B cell (primary cell): ENCODE results near the gene KLF11. TPM values are rescaled to one million over a fixed set of nuclear protein-coding genes. Genes with fewer than 3 reads are reported as not detected.
A peak's percentile ranks its signal among the peaks of the same experiment; 100 is the strongest.

Experiments used
- ATAC-seq: fragments of 200-7000 bp; cut with Tn5 transposase; one replicate; pipeline ENCODE4 v1.10.0; 2021; ENCODE audit warnings: low read depth, mild to moderate bottlenecking, moderate number of reproducible peaks, moderate library complexity
- CTCF ChIA-PET: fragments of 350-600 bp; sonication (Branson Sonifier 250); formaldehyde crosslinking; loops from one replicate; lab custom pipeline; 2021; ENCODE audit warnings: antibody characterized with exemption, inconsistent platforms; lab: Charles Lee
- POLR2A ChIA-PET: fragments of 350-600 bp; sonication (Branson Sonifier 250); formaldehyde crosslinking; loops from one replicate; lab custom pipeline; 2021; ENCODE audit warnings: antibody characterized with exemption; lab: Charles Lee
- DNase-seq: peaks from one replicate; pipeline ENCODE4 v3.0.0; 2013
- H2AFZ ChIP-seq: 2 replicates; pipeline ENCODE4 v1.6.1; 2012; ENCODE audit warnings: mild to moderate bottlenecking, low read depth, low read length; ENCODE audit not compliant: insufficient read depth, poor library complexity, severe bottlenecking
- H3K27ac ChIP-seq, 2 donors: 1 replicate in 1 of 2; 2 replicates in 1 of 2; pipeline ENCODE4 v1.5.1; 2012 to 2013; ENCODE audit warnings: low read length in 2 of 2, mild to moderate bottlenecking in 2 of 2, moderate library complexity in 1 of 2
- H3K27me3 ChIP-seq, 4 experiments: fragments of 200-600 bp in 1 of 4; sonication (generic) in 1 of 4; replicated peaks in 1 of 4; 1 replicate in 2 of 4; 2 replicates in 2 of 4; pipeline versions ENCODE4 v1.6.1 to v1.7.0; 2013 to 2016; ENCODE audit warnings: low read length in 3 of 4, mild to moderate bottlenecking in 2 of 4, mixed read lengths in 1 of 4, moderate library complexity in 1 of 4; ENCODE audit not compliant: insufficient read depth in 4 of 4, control insufficient read depth in 3 of 4; ENCODE audit errors: control extremely low read depth in 1 of 4
- H3K36me3 ChIP-seq, 2 experiments: replicated peaks in 1 of 2; 1 replicate in 1 of 2; 2 replicates in 1 of 2; pipeline versions ENCODE4 v1.6.1 to v1.7.1; 2013; ENCODE audit warnings: low read length in 1 of 2; ENCODE audit not compliant: insufficient read depth in 2 of 2, control insufficient read depth in 1 of 2; ENCODE audit errors: control extremely low read depth in 1 of 2, extremely low read depth in 1 of 2
- H3K4me1 ChIP-seq, 2 donors: fragments of 200-600 bp in 1 of 2; sonication (generic) in 1 of 2; 1 replicate in 1 of 2; 2 replicates in 1 of 2; pipeline versions ENCODE4 v1.5.1 to v1.6.1; 2013 to 2017; ENCODE audit warnings: low read length in 2 of 2; ENCODE audit not compliant: control insufficient read depth in 2 of 2, insufficient read depth in 2 of 2
- H3K4me2 ChIP-seq: replicated peaks from 2 replicates; pipeline ENCODE3; 2012; ENCODE audit warnings: mild to moderate bottlenecking, low read depth, low read length; ENCODE audit not compliant: poor library complexity, severe bottlenecking
- H3K4me3 ChIP-seq, 5 experiments: fragments of 200-600 bp in 1 of 5; sonication (generic) in 1 of 5; 1 replicate in 3 of 5; 2 replicates in 2 of 5; pipeline versions ENCODE4 v1.5.1 to v1.7.0; 2011 to 2016; ENCODE audit warnings: low read length in 4 of 5, mild to moderate bottlenecking in 4 of 5, low read depth in 2 of 5, control low read depth in 1 of 5, moderate library complexity in 1 of 5; ENCODE audit not compliant: insufficient read depth in 1 of 5; ENCODE audit errors: control extremely low read depth in 1 of 5, extremely low read depth in 1 of 5
- H3K79me2 ChIP-seq: fragments of 200-600 bp; sonication (generic); one replicate; pipeline ENCODE4 v1.6.0; 2016; ENCODE audit warnings: low read length; ENCODE audit not compliant: control insufficient read depth, insufficient read depth
- H3K9ac ChIP-seq: fragments of 200-600 bp; sonication (generic); 2 replicates; pipeline ENCODE4 v1.6.1; 2017; ENCODE audit warnings: mild to moderate bottlenecking, low read length, moderate library complexity
- H3K9me3 ChIP-seq, 3 donors: one replicate each; pipeline versions ENCODE4 v1.6.1 to v1.7.1; 2013; ENCODE audit warnings: low read length in 2 of 3; ENCODE audit not compliant: control insufficient read depth in 2 of 3, insufficient read depth in 1 of 3; ENCODE audit errors: control extremely low read depth in 1 of 3
- H4K20me1 ChIP-seq: 2 replicates; pipeline ENCODE4 v1.6.0; 2012; ENCODE audit warnings: mild to moderate bottlenecking, low read length; ENCODE audit not compliant: insufficient read depth, control insufficient read depth, poor library complexity, severe bottlenecking
- H3K27ac Mint-ChIP-seq: one replicate; pipeline ENCODE4 v1.8.0; 2021; ENCODE audit warnings: mixed read lengths
- H3K27me3 Mint-ChIP-seq: one replicate; pipeline ENCODE4 v1.8.0; 2021; ENCODE audit warnings: mixed read lengths
- H3K4me1 Mint-ChIP-seq: one replicate; pipeline ENCODE4 v1.8.0; 2021; ENCODE audit warnings: mixed read lengths
- H3K4me3 Mint-ChIP-seq: one replicate; pipeline ENCODE4 v1.8.0; 2021; ENCODE audit warnings: mixed read lengths
- H3K9me3 Mint-ChIP-seq: one replicate; pipeline ENCODE4 v1.8.0; 2022; ENCODE audit warnings: mixed read lengths; ENCODE audit not compliant: insufficient read depth
- CTCF ChIP-seq: fragments of 200-600 bp; IDR thresholded peaks from one replicate; pipeline ENCODE4 v1.8.0; 2022; ENCODE audit warnings: antibody characterized with exemption, mild to moderate bottlenecking
- EZH2 ChIP-seq: IDR thresholded peaks from 2 replicates; pipeline ENCODE4 v1.6.1; 2012; ENCODE audit warnings: borderline replicate concordance, low read depth, mild to moderate bottlenecking, moderate library complexity, low read length; ENCODE audit not compliant: insufficient read depth, poor library complexity, severe bottlenecking
- WGBS: methylation state at CpG from one replicate; pipeline ENCODE4 v1.1.5; 2013; ENCODE audit warnings: missing lambda C conversion rate; ENCODE audit not compliant: insufficient coverage; 5-methylcytosine and 5-hydroxymethylcytosine counted together
- intact Hi-C: fragments of 100-400 bp; cut with micrococcal nuclease; formaldehyde crosslinking; loops from one replicate; pipeline ENCODE4 v1.10.0; 2022
- polyA plus RNA-seq: library from polyadenylated mRNA; depleted of rRNA; stranded (reverse); fragments of >200 nt; gene quantifications from 2 replicates; pipeline ENCODE4 v1.2.3, GENCODE V29; 2012
- total RNA-seq, 2 donors: library from RNA; stranded (reverse); fragments of 120-200 nt in 1 of 2; gene quantifications; 1 replicate in 1 of 2; 2 replicates in 1 of 2; pipeline versions ENCODE4 v1.2.3 to v1.2.4, GENCODE V29; 2013 to 2022

The KLF11 gene
- total and polyA plus RNA-seq, 2 donors (not counting 1 experiment from before 2014, with no cell fraction given): 20.8 to 48.4 TPM

GRCh38 chr2:10079266-10079869 is 36.0 kb downstream of the KLF11 start:
- ChIA-PET POLR2A (no interaction called here), CTCF (interaction anchor here (1.1 to 13.0 kb wide), 4 partner anchors 9 to 356 kb away, joined by 3 to 220 read pairs (median 4); no protein-coding TSS in a partner anchor)
- no peaks in the 10 kb centered on the region for H4K20me1 ChIP-seq
- H3K4me2 ChIP-seq: peak overlapping the region; percentile 91
- Mint-ChIP-seq H3K4me1 (peaks cover 13% of the 10 kb centered on the region), H3K4me3 (peak overlapping the region; percentile 84), H3K9me3 (no peaks in the 10 kb centered on the region), H3K27me3 (peaks cover 75% of the 10 kb centered on the region), H3K27ac (peak overlapping the region; percentile 17)
- DNase-seq (peak; percentile 53), ATAC-seq (peak; percentile 53)
- peak overlapping the region; percentile 5 for H2AFZ ChIP-seq
- H3K27me3 ChIP-seq: peaks cover 0 to 78% (median 54%) of the 10 kb centered on the region in 4 experiments
- peak overlapping the region; percentile 45 for H3K9ac ChIP-seq
- no peak overlapping the region for H3K27ac ChIP-seq
- under 1% methylated on average over 51 of the region's 53 CpGs for WGBS
- peaks cover 0 to 4% (median 0%) of the 10 kb centered on the region in 3 donors for H3K9me3 ChIP-seq
- TF ChIP-seq CTCF (no peak), EZH2 (peak; percentile 86)
- no peaks in the 10 kb centered on the region for H3K79me2 ChIP-seq
- peak overlapping the region in 3 of 5 experiments; percentile 18 to 38 (median 20) for H3K4me3 ChIP-seq
- peaks cover 17 to 30% of the 10 kb centered on the region in 2 donors for H3K4me1 ChIP-seq
- intact Hi-C loops: no loop called here
- H3K36me3 ChIP-seq: no peaks in the 10 kb centered on the region
